HG02840 (cell line): ENCODE data around the gene COX6B2.

ENCODE experiments used
- ATAC-seq: cut with Tn5 transposase; IDR thresholded peaks from one replicate; pipeline ENCODE4 v1.9.1; 2021; ENCODE audit warnings: mild to moderate bottlenecking, moderate library complexity, moderate number of reproducible peaks; ENCODE audit not compliant: unreplicated experiment, low FRiP score

Gene COX6B2

GRCh38 chr19:55383279-55384130 is 29.0 kb upstream of the COX6B2 start:
- no peak for ATAC-seq

- ATAC-seq, result no peak
Observed at GRCh38 chr19:55382522-55383054, 28.1 kb upstream of the COX6B2 start.

GRCh38 chr19:55382013-55382412 is 27.5 kb upstream of the COX6B2 start:
- ATAC-seq, result no peak

- ATAC-seq, result no peak
Observed at GRCh38 chr19:55379174-55379573, 24.7 kb upstream of the COX6B2 start.

- ATAC-seq, result no peak
Observed at GRCh38 chr19:55377356-55378131, 23.0 kb upstream of the COX6B2 start.

- no peak for ATAC-seq
Observed at GRCh38 chr19:55376241-55376933, 21.9 kb upstream of the COX6B2 start, which contains the start of gene TMEM190. TSS of gene TMEM190 (plus strand) at chr19:55376826. CDS start at chr19:55376854, 28 bp downstream.

GRCh38 chr19:55373993-55374757 is 19.7 kb upstream of the COX6B2 start:
- no peak for ATAC-seq

- no peak for ATAC-seq
Observed at GRCh38 chr19:55373306-55373992, 18.9 kb upstream of the COX6B2 start.

- no peak for ATAC-seq
Observed at GRCh38 chr19:55372316-55373081, 18.0 kb upstream of the COX6B2 start.

- no peak for ATAC-seq
Observed at GRCh38 chr19:55370305-55370988, 15.9 kb upstream of the COX6B2 start, which contains the start of gene IL11. TSS of gene IL11 (minus strand) at chr19:55370463. CDS start at chr19:55370310, 153 bp downstream.

GRCh38 chr19:55369653-55370304 is 15.3 kb upstream of the COX6B2 start:
- ATAC-seq, result no peak

- no peak for ATAC-seq
Observed at GRCh38 chr19:55368701-55369563, 14.4 kb upstream of the COX6B2 start.

GRCh38 chr19:55368106-55368505 is 13.6 kb upstream of the COX6B2 start:
- no peak for ATAC-seq

GRCh38 chr19:55366790-55367189 is 12.3 kb upstream of the COX6B2 start:
- no peak for ATAC-seq

- no peak for ATAC-seq
Observed at GRCh38 chr19:55365964-55366363, 11.4 kb upstream of the COX6B2 start.

GRCh38 chr19:55365245-55365644 is 10.7 kb upstream of the COX6B2 start:
- ATAC-seq, result no peak
